ENCODE results near the gene CLK3.
A peak's percentile ranks its signal among the peaks of the same experiment; 100 is the strongest.
"Not testable (repeated sequence)": the region's sequence is repeated elsewhere in the genome, so short reads cannot be mapped to it uniquely, and the experiment has no call there.

CLK3 gene

DNA sequence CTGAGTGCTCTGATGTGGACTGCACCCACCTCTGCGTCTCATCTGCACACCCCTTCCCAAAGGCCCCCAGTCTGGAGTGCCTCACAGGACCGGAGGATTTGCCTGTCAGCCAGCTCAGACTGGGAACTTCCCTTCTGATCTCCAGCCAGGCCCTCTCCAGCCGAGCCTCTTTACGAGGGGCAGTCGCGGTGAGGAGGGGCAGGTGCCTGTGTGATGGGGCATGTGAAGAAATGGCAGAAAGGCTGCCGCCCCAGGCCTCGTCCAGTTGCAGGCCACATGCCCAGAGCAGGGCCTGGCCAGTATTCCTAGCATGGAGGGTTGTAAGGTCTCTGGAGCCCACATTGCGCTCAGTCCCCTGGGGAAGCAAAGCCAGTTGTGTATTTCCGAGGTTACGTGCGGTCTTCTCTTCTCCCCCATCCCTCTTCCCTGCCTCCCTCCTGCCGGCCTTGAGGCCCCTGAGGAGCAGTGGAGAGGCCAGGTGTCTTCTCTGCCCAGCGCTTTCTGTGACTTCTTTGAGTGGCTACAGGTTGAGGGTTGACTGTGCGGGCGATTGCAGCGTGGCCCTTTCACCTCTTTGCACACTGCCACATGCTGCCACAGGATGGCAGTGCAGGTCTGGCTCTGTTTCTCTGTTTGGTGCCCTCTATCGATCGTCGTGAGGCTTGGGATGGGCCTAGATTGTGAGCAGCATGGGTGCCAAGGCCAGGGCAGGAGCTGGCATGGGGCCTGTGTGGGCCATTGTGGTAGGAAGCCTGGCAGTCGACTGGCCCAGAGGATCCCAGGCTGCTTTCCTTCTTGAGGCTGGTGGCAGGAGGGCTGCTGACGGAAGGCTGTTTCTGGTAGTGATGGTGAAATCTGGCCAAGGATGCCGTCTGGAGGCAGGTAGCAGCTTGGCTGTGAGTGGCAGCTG, 5.3 kb downstream of the CLK3 start:
- TF ChIP-seq POLR2A (IDR thresholded peaks at IDR 0.05; ENCODE audit: low read depth, low read length), result no peak
- peak; percentile 67 for DNase-seq (ENCODE audit: insufficient read length, low spot score)
- FAIRE-seq, result no peak

DNA sequence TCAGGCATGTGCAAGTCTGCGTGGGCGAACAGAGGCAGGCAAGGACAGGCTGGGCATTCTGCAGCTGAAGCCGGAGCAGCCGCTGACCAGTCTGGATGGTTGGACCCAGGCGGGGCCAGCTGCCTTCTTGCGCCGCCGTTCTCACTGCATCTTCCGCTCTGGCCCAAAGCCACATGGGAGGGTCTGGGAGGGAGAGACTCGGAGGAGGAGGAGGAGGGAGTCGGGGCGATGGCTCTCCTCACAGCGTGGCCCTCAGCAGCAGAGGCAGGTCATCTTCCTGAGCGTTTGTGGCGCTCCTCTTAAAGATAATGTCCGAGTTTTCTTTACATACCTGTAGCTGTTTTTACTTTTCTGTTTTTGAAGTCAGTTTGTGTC, 5.9 kb downstream of the CLK3 start:
- no peak for FAIRE-seq
- DNase-seq (ENCODE audit: insufficient read length, low spot score), result no peak
- TF ChIP-seq POLR2A (IDR thresholded peaks at IDR 0.05; ENCODE audit: low read depth, low read length), result no peak

DNA sequence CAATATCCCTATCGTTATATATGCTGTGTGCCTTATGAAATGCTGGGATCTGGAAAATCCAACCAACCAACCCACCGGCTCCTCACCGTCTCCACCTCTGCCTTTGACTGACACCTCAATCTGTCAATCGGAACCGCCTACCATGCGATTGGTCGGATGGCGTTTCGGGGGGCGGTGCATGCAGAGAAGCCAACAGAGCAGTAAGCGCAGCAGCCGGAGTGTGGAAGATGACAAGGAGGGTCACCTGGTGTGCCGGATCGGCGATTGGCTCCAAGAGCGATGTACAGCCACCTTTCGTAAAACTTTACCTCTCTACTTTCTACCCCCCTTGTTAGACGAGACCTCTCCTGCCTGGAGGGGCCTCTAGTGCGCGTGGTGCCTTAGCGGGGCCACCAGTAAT, 6.3 kb downstream of the CLK3 start:
- no peak for FAIRE-seq
- no peak for TF ChIP-seq POLR2A (IDR thresholded peaks at IDR 0.05; ENCODE audit: low read depth, low read length)
- no peak for DNase-seq (ENCODE audit: insufficient read length, low spot score)

DNA sequence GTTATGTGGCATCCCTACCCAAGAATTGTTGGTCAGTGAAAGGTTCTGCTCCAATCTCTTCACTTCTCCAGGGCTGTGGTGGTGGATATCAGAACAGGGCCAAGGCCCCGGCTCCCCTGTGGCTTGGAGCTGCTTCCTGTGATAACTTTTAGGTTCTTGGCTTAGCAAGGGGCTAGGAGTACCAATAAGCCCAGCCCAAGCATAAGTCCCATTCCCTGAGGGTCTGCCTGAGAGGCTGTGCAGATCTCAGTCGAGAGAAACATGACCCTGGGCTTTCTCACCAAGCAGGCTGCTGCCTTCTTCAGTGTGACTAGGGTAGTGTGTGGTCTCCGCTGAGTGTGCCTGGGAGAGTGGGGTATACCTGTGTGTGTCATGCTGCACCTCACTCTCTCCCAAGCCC, 7.1 kb downstream of the CLK3 start:
- no peak for FAIRE-seq
- no peak for TF ChIP-seq POLR2A (IDR thresholded peaks at IDR 0.05; ENCODE audit: low read depth, low read length)

DNA sequence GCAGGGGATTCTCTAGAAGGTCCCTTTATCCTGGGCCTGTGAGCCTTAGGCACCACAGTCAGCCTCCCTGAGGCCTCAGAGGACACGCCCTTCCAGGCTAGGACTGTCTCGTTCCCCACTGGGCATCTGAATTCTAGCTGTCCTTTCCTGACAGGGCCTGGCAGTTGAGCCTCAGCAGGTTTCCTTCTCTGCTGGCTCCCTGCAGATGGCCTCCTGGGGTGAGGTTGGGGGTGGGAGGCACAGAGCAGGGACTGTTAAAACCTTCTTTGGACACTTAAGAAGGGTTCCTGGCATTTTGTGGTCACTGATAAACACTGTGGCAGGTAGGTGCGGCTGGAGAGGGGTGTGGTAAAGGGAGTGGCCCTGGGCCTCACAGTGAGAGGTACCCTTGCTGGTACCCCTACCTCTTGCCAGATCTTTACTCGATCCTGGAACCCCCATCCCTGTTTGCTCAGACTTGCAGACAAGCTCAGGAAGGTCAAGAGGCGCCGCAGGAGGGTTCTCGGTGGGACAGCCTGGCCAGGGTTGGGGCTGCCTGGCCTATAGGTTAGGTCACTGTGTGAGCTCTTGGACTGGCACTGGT, 8.5 kb downstream of the CLK3 start:
- no peak for DNase-seq (ENCODE audit: insufficient read length, low spot score)
- no peak for TF ChIP-seq POLR2A (IDR thresholded peaks at IDR 0.05; ENCODE audit: low read depth, low read length)
- no peak for FAIRE-seq

More for the DNA sequence above, 7.1 kb downstream of the CLK3 start:
- DNase-seq (ENCODE audit: insufficient read length, low spot score), result no peak

DNA sequence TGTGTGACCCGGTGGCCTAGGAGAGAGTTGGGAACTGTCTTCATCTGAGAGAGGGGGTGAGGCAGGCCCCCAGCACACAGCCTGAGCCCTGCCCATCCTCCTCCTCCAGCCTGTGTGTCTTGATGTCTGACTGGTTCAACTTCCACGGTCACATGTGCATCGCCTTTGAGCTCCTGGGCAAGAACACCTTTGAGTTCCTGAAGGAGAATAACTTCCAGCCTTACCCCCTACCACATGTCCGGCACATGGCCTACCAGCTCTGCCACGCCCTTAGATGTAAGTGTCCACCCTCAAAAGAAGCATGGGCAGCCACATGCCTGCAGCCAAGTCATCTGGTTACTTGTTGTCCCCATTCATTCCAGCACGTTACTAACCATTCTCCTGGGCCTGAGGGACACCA, 10.1 kb downstream of the CLK3 start:
- no peak for TF ChIP-seq POLR2A (IDR thresholded peaks at IDR 0.05; ENCODE audit: low read depth, low read length)
- DNase-seq (ENCODE audit: insufficient read length, low spot score) (no peak), FAIRE-seq (no peak)

DNA sequence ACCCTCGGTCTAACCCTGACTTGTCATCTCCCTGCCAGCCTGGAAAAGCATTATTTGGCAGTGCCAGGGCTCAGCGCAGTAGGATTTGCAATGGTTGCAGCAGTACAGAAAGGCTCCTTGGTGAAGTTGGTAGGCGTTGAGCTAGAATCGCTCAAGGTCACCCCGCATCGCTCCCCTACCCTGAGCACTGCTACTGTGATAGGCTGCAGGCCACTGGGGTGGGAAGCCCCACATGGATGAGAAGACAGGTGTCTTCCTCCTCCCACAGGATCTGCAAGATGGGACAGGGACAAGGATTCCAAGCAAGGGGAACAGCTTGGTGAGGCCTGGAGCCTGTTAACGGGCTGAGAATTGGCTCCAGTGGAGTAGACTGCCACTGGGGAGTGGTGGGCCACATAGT, 10.7 kb downstream of the CLK3 start:
- DNase-seq (ENCODE audit: insufficient read length, low spot score), result no peak
- FAIRE-seq, result no peak
- no peak for TF ChIP-seq POLR2A (IDR thresholded peaks at IDR 0.05; ENCODE audit: low read depth, low read length)

DNA sequence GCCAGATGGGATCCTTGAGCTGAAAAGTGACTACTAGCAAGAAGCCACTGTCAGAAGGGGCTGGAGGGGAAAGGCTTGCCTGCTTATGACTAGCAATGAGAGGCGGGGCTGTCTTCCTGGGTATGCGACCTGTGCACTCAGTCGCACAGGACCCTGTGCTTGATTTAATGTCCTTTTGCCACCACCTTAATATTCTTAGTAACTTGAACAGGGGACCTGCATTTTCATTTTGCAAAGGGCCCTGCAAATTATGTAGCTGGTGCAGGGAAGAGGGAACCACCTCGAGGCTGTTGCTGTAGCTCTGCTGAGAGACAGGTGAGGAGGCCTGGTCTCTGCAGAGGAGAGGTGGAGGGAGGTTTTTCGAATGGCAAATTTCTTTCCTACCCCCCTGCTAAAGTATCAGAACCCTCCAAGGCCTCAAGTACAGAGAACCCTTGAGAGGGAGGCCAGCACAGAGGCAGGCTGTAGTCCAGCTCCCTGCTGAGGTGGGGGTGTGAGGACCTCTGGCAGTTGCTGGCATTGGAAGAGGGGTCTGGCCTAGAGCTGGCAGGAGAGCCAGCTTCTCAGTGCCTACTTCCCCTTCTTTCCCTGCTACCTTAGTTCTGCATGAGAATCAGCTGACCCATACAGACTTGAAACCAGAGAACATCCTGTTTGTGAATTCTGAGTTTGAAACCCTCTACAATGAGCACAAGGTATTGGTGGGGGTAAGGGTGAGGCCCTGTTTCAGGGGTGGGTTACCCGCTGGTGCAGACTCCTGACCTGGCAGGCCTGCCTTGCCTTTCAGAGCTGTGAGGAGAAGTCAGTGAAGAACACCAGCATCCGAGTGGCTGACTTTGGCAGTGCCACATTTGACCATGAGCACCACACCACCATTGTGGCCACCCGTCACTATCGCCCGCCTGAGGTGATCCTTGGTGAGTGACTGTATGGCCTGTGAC, 11.4 kb downstream of the CLK3 start:
- no peak for TF ChIP-seq POLR2A (IDR thresholded peaks at IDR 0.05; ENCODE audit: low read depth, low read length)
- no peak for DNase-seq (ENCODE audit: insufficient read length, low spot score)
- FAIRE-seq, result no peak

DNA sequence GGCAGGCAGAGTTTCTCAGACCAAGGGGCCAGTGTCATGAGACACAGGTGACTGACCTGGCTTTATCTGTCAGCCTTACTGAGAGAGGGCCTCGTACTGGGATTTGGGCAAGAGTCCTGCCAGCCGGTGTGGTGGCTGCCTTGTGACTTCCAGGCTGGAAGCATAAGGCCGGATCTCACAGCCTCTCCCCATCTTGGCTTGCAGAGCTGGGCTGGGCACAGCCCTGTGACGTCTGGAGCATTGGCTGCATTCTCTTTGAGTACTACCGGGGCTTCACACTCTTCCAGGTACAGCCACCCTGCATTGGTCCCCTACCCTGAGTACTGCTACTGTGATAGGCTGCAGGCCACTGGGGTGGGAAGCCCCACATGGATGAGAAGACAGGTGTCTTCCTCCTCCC, 12.1 kb downstream of the CLK3 start:
- TF ChIP-seq POLR2A (IDR thresholded peaks at IDR 0.05; ENCODE audit: low read depth, low read length), result no peak
- no peak for DNase-seq (ENCODE audit: insufficient read length, low spot score)
- no peak for FAIRE-seq

DNA sequence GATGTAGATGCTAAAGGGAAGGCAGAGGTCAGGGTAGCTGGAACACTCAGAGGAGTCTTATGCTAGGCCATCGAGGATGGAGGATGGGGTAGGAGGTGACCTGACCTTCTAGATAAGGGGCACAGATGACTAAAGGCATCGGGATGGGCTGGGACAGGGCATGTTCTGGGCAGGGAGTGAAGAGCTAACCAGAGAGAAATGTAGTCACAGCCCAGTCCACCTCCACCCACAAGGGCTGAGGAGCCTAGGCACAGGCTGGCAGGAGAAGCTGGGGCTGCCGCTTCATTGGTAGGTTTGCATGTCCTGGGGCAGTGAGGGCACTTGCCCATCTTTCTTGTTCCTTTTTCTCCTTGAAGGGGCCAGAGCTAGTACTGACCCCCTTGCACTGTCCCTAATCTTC, 12.6 kb downstream of the CLK3 start:
- no peak for DNase-seq (ENCODE audit: insufficient read length, low spot score)
- TF ChIP-seq POLR2A (IDR thresholded peaks at IDR 0.05; ENCODE audit: low read depth, low read length), result no peak
- FAIRE-seq, result no peak

DNA sequence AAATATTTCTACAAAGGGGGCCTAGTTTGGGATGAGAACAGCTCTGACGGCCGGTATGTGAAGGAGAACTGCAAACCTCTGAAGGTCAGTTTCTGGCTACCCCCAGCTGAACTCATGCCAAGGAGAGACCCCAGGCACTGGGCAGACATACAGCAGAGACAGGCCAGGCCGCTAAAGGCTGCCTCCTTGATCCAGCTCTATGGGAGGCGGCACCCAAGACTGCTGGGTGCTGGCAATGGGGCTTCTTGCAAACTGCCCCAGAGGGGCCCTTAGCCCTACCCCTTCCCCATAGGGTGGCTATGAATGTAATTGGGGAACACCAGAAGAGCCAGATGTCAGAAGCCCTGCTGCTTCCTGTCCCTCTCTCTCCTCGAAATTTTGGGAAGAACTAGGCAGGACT, 13.3 kb downstream of the CLK3 start:
- DNase-seq (ENCODE audit: insufficient read length, low spot score) (no peak), FAIRE-seq (no peak)
- no peak for TF ChIP-seq POLR2A (IDR thresholded peaks at IDR 0.05; ENCODE audit: low read depth, low read length)

DNA sequence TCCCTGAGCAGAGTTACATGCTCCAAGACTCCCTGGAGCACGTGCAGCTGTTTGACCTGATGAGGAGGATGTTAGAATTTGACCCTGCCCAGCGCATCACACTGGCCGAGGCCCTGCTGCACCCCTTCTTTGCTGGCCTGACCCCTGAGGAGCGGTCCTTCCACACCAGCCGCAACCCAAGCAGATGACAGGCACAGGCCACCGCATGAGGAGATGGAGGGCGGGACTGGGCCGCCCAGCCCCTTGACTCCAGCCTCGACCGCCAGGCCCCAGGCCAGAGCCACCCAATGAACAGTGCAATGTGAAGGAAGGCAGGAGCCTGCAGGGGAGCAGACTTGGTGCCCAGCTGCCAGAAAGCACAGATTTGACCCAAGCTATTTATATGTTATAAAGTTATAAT, 14.1 kb downstream of the CLK3 start:
- DNase-seq (ENCODE audit: insufficient read length, low spot score); FAIRE-seq: not testable (repeated sequence)

DNA sequence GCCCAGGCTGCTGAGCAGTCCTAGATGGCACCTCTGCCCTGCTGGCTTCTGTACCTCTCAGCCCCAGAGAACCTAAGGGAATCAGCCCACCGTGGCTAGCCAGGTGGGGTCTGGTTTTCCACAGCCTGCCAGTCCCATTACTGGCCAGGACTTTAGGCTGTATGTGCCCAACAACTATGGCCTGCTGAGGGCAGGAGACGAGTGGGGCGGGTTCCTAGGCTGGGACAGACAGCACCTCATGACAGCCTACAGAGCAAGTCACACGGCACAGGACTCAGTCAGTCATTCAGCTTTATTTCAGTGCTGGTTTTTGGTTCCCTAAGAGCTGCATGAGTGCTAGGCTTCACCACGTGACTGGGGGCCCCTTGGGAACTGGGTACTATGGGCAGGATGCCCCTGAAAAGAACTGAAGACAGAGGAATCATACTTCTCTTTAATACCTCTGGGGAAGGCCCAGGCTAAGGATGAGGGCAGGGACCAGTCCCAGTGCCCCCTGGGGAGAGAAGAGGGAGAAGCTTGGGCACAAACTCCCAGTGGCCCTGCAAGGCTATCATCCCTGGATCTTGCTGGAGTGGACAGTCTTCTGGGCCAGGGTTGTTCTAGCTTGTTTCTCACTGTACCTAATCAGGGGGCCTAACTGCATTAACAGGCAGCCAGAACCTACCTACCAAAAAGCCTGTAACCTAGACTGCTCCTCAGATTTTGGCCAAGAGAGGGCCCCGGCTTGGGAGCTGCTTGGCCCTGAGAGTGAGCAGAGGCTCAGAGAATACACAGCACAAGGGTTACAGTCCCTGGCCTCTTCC, 14.8 kb downstream of the CLK3 start:
- DNase-seq (ENCODE audit: insufficient read length, low spot score) (no peak), FAIRE-seq (no peak)
- TF ChIP-seq POLR2A (IDR thresholded peaks at IDR 0.05; ENCODE audit: low read depth, low read length), result no peak

DNA sequence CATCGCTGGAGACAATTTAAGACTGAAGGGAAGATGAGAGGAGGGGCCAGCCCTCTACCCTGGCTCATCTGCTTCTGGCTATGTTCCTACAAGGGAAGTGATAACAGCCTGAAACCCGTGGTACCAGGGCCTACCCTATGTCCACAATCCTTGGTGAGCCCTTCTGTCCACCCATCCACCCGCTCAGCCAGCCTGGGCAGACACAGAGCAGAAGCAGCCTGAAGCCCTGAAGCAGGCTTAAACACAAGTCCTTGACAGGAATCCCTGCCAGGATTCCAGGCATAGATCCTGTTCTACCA, 15.4 kb downstream of the CLK3 start:
- DNase-seq (ENCODE audit: insufficient read length, low spot score) (no peak), FAIRE-seq (no peak)
- TF ChIP-seq POLR2A (IDR thresholded peaks at IDR 0.05; ENCODE audit: low read depth, low read length), result no peak

Data from H54 (cell line).